H9 (cell line): Measurements from ENCODE around the gene RASGRP4. TPM values are rescaled to one million over a fixed set of nuclear protein-coding genes. Genes with fewer than 3 reads are reported as not detected.

Experiments used
- DNase-seq: peaks from one replicate; pipeline ENCODE4 v3.0.0-alpha.2; 2017
- H2AFZ ChIP-seq: one replicate; pipeline ENCODE4 v1.6.1; 2013; ENCODE audit warnings: mild to moderate bottlenecking, low read length, control low read depth, moderate library complexity
- H2AK5ac ChIP-seq: 2 replicates; pipeline ENCODE4 v1.6.1; 2013; ENCODE audit warnings: low read length, control low read depth, mixed read lengths; ENCODE audit not compliant: insufficient read length
- H2BK120ac ChIP-seq: one replicate; pipeline ENCODE4 v1.6.1; 2013; ENCODE audit warnings: low read depth, mild to moderate bottlenecking, low read length, control low read depth, inconsistent platforms; ENCODE audit not compliant: poor library complexity, severe bottlenecking
- H2BK12ac ChIP-seq: 2 replicates; pipeline ENCODE4 v1.6.1; 2013; ENCODE audit warnings: low read length, control low read depth, mixed read lengths, low read depth; ENCODE audit not compliant: insufficient read length
- H2BK15ac ChIP-seq: 2 replicates; pipeline ENCODE4 v1.6.1; 2013; ENCODE audit warnings: low read depth, low read length, control low read depth
- H2BK20ac ChIP-seq: one replicate; pipeline ENCODE4 v1.6.1; 2013; ENCODE audit warnings: low read depth, mild to moderate bottlenecking, low read length, control low read depth, inconsistent platforms; ENCODE audit not compliant: poor library complexity, severe bottlenecking
- H2BK5ac ChIP-seq: 2 replicates; pipeline ENCODE4 v1.6.1; 2013; ENCODE audit warnings: low read length, control low read depth, mixed read lengths; ENCODE audit not compliant: insufficient read length
- H3K14ac ChIP-seq: 2 replicates; pipeline ENCODE4 v1.6.1; 2013; ENCODE audit warnings: low read length, control low read depth; ENCODE audit not compliant: insufficient read depth
- H3K18ac ChIP-seq: 2 replicates; pipeline ENCODE4 v1.6.1; 2013; ENCODE audit warnings: low read depth, mild to moderate bottlenecking, mixed read lengths, low read length, control low read depth; ENCODE audit not compliant: insufficient read length
- H3K23ac ChIP-seq: 2 replicates; pipeline ENCODE4 v1.6.1; 2013; ENCODE audit warnings: low read length, control low read depth, mixed read lengths, low read depth; ENCODE audit not compliant: insufficient read length
- H3K23me2 ChIP-seq: 2 replicates; pipeline ENCODE4 v1.6.1; 2013; ENCODE audit warnings: low read depth, mild to moderate bottlenecking, mixed read lengths, low read length, control low read depth; ENCODE audit not compliant: insufficient read length, poor library complexity, severe bottlenecking
- H3K27ac ChIP-seq: 2 replicates; pipeline ENCODE4 v1.5.1; 2013; ENCODE audit warnings: low read length, control low read depth, mixed read lengths, low read depth; ENCODE audit not compliant: insufficient read length
- H3K27me3 ChIP-seq: 2 replicates; pipeline ENCODE4 v1.6.1; 2013; ENCODE audit warnings: low read length, control low read depth, inconsistent platforms; ENCODE audit not compliant: insufficient read depth
- H3K4ac ChIP-seq: 2 replicates; pipeline ENCODE4 v1.6.1; 2013; ENCODE audit warnings: low read depth, mild to moderate bottlenecking, control low read depth, inconsistent platforms, low read length, moderate library complexity
- H3K4me1 ChIP-seq: 2 replicates; pipeline ENCODE4 v1.6.1; 2013; ENCODE audit warnings: low read length, control low read depth, inconsistent platforms; ENCODE audit not compliant: insufficient read depth
- H3K4me2 ChIP-seq: 2 replicates; pipeline ENCODE4 v1.6.1; 2013; ENCODE audit warnings: low read length, control low read depth, mixed read lengths; ENCODE audit not compliant: insufficient read length, insufficient read depth
- H3K56ac ChIP-seq: 2 replicates; pipeline ENCODE4 v1.6.1; 2013; ENCODE audit warnings: low read depth, mild to moderate bottlenecking, mixed read lengths, low read length, control low read depth; ENCODE audit not compliant: insufficient read length
- H3K79me1 ChIP-seq: 2 replicates; pipeline ENCODE4 v1.6.1; 2013; ENCODE audit warnings: low read depth, mild to moderate bottlenecking, moderate library complexity, low read length, control low read depth, inconsistent platforms; ENCODE audit not compliant: insufficient read depth, poor library complexity, severe bottlenecking
- H3K79me2 ChIP-seq: 2 replicates; pipeline ENCODE4 v1.6.1; 2013; ENCODE audit warnings: low read length, control low read depth, inconsistent platforms; ENCODE audit not compliant: insufficient read depth
- H3K9ac ChIP-seq: 2 replicates; pipeline ENCODE4 v1.6.1; 2013; ENCODE audit warnings: low read length, control low read depth, mixed read lengths; ENCODE audit not compliant: insufficient read length; ENCODE audit errors: extremely low read depth
- H3K9me3 ChIP-seq: one replicate; pipeline ENCODE4 v1.6.1; 2013; ENCODE audit warnings: low read depth, low read length, inconsistent platforms; ENCODE audit not compliant: control insufficient read depth
- H3T11ph ChIP-seq: one replicate; pipeline ENCODE4 v1.6.1; 2013; ENCODE audit warnings: mild to moderate bottlenecking, low read length, control low read depth, inconsistent platforms
- H4K20me1 ChIP-seq: one replicate; pipeline ENCODE4 v1.6.1; 2013; ENCODE audit not compliant: control insufficient read depth, insufficient read length, insufficient read depth
- H4K5ac ChIP-seq: 2 replicates; pipeline ENCODE4 v1.6.1; 2013; ENCODE audit warnings: low read depth, mild to moderate bottlenecking, mixed read lengths, low read length, control low read depth; ENCODE audit not compliant: insufficient read length
- H4K8ac ChIP-seq: replicated peaks from 2 replicates; pipeline ENCODE4 v1.6.1; 2013; ENCODE audit warnings: low read length, control low read depth, mixed read lengths, low read depth; ENCODE audit not compliant: insufficient read length
- H4K91ac ChIP-seq: 2 replicates; pipeline ENCODE4 v1.6.1; 2013; ENCODE audit warnings: low read depth, mild to moderate bottlenecking, moderate library complexity, mixed read lengths, low read length, control low read depth; ENCODE audit not compliant: insufficient read length
- H3K27ac Mint-ChIP-seq, 3 experiments: 2 replicates in 2 of 3; 3 replicates in 1 of 3; pipeline ENCODE4 v1.8.0; 2020 to 2021; ENCODE audit warnings: mixed read lengths in 3 of 3, mild to moderate bottlenecking in 1 of 3, moderate library complexity in 1 of 3
- H3K27me3 Mint-ChIP-seq: 2 replicates; pipeline ENCODE4 v1.8.0; 2021; ENCODE audit warnings: low read depth, mild to moderate bottlenecking, moderate library complexity, mixed read lengths
- H3K36me3 Mint-ChIP-seq, 3 experiments: 2 replicates in 2 of 3; 3 replicates in 1 of 3; pipeline ENCODE4 v1.8.0; 2020 to 2021; ENCODE audit warnings: low read depth in 3 of 3, mixed read lengths in 3 of 3; ENCODE audit not compliant: insufficient read depth in 1 of 3
- H3K4me1 Mint-ChIP-seq, 2 experiments: 2 replicates each; pipeline ENCODE4 v1.8.0; 2020; ENCODE audit warnings: mixed read lengths in 2 of 2
- H3K4me3 Mint-ChIP-seq, 2 experiments: 2 replicates in 1 of 2; 3 replicates in 1 of 2; pipeline ENCODE4 v1.8.0; 2020 to 2021; ENCODE audit warnings: mild to moderate bottlenecking in 2 of 2, mixed read lengths in 2 of 2, moderate library complexity in 1 of 2
- H3K9me3 Mint-ChIP-seq, 2 experiments: 2 replicates in 1 of 2; 3 replicates in 1 of 2; pipeline ENCODE4 v1.8.0; 2020; ENCODE audit warnings: mild to moderate bottlenecking in 2 of 2, mixed read lengths in 2 of 2, moderate library complexity in 1 of 2
- WGBS: extraction: QIAGEN DNeasy Blood & Tissue Kit; methylation state at CpG from one replicate; pipeline ENCODE4 v1.1.7; 2013; ENCODE audit warnings: missing lambda C conversion rate, low lambda C conversion rate, mixed read lengths; ENCODE audit not compliant: insufficient read length; ENCODE audit errors: extremely low coverage; 5-methylcytosine and 5-hydroxymethylcytosine counted together
- total RNA-seq: library from RNA; stranded (reverse); gene quantifications from 2 replicates; pipeline ENCODE4 v1.2.1, GENCODE V29; 2021
- TF ChIP-seq, protein P1 (sequence below): fragments of 200-600 bp; sonication (generic); conservative IDR thresholded peaks from 3 replicates; pipeline ENCODE4 v1.8.0; 2021; ENCODE audit warnings: antibody characterized with exemption, mild to moderate bottlenecking

RASGRP4 gene
- total RNA-seq, 1 experiment from 2014 or later, result 0.28 TPM

DNA sequence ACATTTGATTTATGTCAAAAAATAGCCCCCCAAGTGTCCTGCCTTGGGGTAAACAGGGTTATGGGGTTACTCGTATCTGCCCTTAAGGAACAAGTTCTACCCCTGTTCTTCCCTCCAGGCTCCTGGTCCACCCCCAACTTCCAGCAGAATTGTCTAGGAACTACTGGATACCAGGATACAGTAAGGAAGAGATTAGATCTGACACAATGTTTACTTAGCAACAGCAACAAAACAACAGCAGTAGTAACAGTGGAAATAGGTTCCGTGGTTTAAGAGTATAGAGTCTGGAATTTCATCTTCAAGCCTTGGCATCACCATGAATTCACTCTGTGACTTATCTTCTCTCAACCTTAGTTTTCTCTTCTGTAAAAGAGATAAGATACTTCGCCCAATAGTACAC, 24.9 kb downstream of the RASGRP4 start:
- peaks cover 7 to 15% (median 14%) of the 10 kb centered on the region in 3 experiments for H3K36me3 Mint-ChIP-seq
- H3K9me3 ChIP-seq, result no peaks in the 10 kb centered on the region
- no peak overlapping the region for H3T11ph ChIP-seq
- no peak overlapping the region for H4K5ac ChIP-seq
- no peak overlapping the region for H3K27ac ChIP-seq
- no peak overlapping the region for H2BK12ac ChIP-seq
- no peak overlapping the region for H3K4ac ChIP-seq
- H3K9ac ChIP-seq, result no peak overlapping the region
- no peak overlapping the region for H2BK15ac ChIP-seq
- WGBS, result no CpG with 5 or more reads among the region's 3 CpGs
- H2BK120ac ChIP-seq, result no peak overlapping the region
- no peaks in the 10 kb centered on the region for H4K20me1 ChIP-seq
- TF ChIP-seq, protein P1, sequence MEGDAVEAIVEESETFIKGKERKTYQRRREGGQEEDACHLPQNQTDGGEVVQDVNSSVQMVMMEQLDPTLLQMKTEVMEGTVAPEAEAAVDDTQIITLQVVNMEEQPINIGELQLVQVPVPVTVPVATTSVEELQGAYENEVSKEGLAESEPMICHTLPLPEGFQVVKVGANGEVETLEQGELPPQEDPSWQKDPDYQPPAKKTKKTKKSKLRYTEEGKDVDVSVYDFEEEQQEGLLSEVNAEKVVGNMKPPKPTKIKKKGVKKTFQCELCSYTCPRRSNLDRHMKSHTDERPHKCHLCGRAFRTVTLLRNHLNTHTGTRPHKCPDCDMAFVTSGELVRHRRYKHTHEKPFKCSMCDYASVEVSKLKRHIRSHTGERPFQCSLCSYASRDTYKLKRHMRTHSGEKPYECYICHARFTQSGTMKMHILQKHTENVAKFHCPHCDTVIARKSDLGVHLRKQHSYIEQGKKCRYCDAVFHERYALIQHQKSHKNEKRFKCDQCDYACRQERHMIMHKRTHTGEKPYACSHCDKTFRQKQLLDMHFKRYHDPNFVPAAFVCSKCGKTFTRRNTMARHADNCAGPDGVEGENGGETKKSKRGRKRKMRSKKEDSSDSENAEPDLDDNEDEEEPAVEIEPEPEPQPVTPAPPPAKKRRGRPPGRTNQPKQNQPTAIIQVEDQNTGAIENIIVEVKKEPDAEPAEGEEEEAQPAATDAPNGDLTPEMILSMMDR, result no peak
- H3K9me3 Mint-ChIP-seq, result no peaks in the 10 kb centered on the region
- H4K8ac ChIP-seq, result no peak overlapping the region
- H3K14ac ChIP-seq, result no peak overlapping the region
- H4K91ac ChIP-seq, result no peak overlapping the region
- no peaks in the 10 kb centered on the region for H3K79me2 ChIP-seq
- H2AFZ ChIP-seq, result no peak overlapping the region
- H3K79me1 ChIP-seq, result no peaks in the 10 kb centered on the region
- no peak overlapping the region for H2BK20ac ChIP-seq
- no peak overlapping the region for H2AK5ac ChIP-seq
- H3K4me3 Mint-ChIP-seq, result no peak overlapping the region
- H2BK5ac ChIP-seq, result no peak overlapping the region
- peaks cover 64% of the 10 kb centered on the region for H3K27me3 Mint-ChIP-seq
- H3K4me2 ChIP-seq, result no peak overlapping the region
- peaks cover 3% of the 10 kb centered on the region; the same call in 1 of the 2 replicates for H3K27me3 ChIP-seq
- H3K18ac ChIP-seq, result no peak overlapping the region
- peaks cover 5% of the 10 kb centered on the region for H3K23me2 ChIP-seq
- H3K23ac ChIP-seq, result no peak overlapping the region
- H3K4me1 Mint-ChIP-seq, result peaks cover 2 to 6% of the 10 kb centered on the region in 2 experiments; a peak in 2 of 4 replicates
- no peaks in the 10 kb centered on the region for H3K4me1 ChIP-seq
- no peak for DNase-seq
- peak overlapping the region in 1 of 3 experiments; percentile 40; a peak in 1 of 7 replicates for H3K27ac Mint-ChIP-seq
- no peak overlapping the region for H3K56ac ChIP-seq
